ENCODE measurements around the gene CLMN.
A peak's percentile ranks its signal among the peaks of the same experiment; 100 is the strongest.
"Not testable (repeated sequence)": the region's sequence is repeated elsewhere in the genome, so short reads cannot be mapped to it uniquely, and the experiment has no call there.

CLMN gene

DNA sequence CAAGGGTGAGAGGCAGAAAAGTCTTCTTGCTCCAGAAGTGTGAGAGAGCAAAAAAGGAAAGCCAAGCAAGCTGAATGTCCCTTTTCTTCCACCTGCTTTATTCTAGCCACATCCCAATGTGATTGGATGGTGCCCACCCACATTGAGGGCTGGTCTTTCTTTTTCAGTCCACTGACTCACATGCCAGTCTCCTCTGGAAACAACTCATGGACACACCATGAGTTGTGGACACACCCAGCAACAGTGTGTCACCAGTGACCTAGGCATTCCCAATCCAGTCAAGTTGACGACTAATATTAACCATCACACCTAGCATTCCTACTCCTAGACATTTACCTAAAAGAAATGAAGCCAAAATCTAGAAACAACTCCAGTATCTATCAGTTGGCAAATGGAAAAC is 155.2 kb downstream of the CLMN start:
- no peak for DNase-seq (ENCODE audit: low read depth in 2 of 2)

DNA sequence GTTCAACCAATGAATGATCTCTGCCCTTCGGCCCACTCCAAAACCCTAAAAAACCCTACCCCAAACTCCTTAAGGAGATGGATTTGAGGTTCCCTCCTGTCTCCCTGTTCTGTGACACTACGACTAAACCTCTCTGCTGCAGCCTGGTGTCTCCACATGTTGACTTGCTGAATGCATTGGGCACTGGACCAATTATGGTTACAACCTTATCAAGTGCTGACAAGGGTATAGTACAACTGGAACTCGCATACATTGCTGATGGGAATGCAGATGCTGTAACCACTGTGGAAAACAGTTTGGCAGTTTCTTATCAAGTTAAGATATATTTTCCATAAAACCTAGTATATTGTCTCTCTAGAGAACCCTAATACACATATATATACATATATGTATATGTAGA is 156.0 kb downstream of the CLMN start:
- DNase-seq (ENCODE audit: low read depth in 2 of 2), result no peak

DNA sequence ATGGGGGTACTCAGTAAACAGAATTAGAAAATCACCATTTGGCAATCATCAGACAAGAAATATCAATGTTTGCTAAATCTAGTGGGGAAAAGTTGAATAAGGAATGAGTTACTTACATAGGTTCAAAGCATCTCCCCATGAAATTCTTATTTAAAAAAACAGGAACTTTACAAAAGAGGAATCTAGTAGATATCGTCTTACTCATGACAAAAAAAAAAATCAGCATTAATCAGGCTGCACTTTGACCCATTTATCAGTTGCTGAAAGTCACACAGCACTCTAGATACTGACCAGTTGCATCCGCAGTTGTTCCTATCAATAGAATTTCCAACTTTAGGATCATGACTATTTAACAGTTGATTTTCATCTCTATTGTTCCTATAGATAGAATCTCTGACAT is 156.6 kb downstream of the CLMN start:
- no peak for DNase-seq (ENCODE audit: low read depth in 2 of 2)

DNA sequence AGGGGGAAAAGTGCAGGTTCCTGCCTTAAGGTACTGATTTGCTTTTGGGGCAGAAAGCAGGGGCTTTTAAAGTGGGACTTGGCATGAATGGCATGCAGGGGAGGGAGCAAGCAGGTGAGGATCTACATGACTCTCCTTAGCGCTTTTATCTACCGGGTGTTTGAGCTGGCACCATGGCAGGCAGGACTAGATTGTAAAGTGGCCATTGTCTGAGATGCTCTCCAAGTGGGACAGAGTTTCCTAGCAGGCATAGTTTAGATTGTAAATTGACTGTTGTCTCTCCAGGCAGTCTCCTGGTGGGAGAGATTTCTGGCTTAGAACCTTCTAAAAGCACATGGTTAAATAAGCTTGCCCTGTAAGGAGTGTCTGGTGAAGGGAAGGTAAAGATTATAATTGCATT is 157.1 kb downstream of the CLMN start:
- DNase-seq (ENCODE audit: low read depth in 2 of 2), result no peak

DNA sequence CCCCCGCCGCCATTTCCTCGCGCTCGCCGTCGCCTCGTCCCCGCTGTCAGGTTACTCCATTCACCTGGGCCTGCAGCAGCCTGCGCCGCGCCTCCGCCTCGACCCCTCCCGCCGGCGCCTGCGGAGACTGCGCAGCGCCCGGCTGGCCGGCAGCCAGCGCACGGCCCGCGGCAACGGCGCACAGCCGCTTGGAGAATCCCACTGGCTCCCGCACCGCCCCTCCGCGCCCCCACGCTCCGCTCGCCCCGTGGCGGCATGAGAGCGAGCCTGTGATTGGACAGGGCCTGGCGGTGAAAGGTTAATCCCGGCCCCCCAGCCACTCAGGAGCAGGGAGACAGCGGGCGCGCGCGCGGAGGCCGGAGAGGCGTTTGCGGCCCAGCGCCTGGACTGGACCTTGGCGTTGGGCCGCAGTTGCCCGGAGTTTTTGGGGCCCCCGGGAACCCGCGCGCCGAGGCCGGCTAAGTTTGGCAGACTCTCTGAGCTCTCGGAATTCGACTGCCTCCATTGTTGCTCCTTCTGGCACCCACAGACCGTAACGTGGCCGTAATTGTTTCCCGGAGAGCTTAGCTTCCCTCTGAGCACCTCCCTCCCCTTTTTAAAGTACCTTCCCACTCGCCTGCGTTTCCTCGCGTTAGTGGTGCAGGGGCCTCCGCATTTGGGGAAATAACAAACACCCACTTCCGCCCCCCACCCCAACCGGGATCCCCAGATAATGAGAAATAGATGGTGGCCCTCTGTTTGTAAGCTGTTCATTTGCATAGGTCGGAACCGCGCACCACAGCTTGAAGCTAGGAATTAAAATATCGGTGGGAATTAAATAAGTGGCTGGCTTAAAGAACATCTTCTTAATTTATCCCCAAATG is 162.2 kb downstream of the CLMN start, which contains the start of gene DICER1:
DICER1 (minus strand) TSS at position 203 of the 863 bp plus-strand sequence. CDS start 24,071 bp downstream, outside the sequence.
- DNase-seq (ENCODE audit: low read depth in 2 of 2), result peak; percentile 91 to 95

DNA sequence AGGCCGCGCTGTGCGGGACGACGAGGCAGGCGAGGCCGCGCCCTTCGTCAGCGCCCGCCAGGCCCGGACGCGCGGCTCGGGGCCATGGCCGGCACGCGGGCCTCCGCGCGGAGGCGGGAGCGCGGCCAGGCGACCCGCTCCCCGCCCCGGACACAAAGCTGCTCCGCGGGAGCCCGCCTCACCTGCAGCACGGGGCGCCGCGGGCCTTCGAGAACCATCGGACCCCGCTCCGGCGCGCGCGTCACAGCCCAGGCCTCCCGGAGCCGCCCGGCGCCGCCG is 162.7 kb downstream of the CLMN start:
- DNase-seq (ENCODE audit: low read depth in 2 of 2), result no peak

DNA sequence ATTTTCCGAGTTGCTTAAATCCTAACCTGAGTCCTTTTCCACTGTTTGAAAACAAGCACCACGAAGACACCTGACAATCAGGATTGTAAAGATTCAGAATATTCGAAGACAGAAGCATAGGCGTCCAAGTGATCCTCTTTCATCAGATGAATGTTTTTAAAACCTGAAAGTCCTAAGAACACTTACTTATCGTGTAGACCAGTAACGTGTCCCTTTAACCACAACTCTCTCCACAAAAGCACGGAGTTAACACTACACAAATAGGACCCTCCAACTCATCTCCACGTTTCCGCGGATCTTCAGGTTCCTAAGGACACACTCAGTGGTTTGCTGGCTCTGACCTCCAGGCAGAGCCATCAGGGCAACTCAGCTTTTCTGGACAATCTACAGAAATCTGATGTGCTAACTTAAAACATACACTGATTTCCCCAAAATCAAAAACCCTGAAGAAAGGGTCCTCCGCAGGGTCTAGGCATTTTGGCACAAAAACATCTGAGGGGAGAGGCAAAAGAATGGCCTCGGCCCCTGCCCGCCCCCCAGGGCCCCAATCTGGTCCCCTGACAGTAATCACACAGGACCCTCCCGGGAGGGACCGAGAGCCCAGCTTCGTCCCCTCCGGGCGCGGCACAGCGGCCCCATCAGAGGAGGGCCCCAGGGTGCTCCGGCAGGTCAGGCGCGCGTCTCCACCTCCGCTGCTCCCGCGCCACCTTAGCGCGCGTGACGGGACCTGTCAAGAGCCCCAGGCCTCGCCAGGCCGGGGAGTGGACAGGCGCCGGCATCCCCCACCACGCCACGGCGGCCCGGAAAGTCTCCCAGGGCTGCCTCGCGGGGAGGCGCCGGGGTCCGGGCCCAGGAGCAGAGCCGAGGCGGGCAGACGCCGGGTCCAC is 163.3 kb downstream of the CLMN start:
- peak in 1 of 2 donors; percentile 4 for DNase-seq (ENCODE audit: low read depth in 2 of 2)

DNA sequence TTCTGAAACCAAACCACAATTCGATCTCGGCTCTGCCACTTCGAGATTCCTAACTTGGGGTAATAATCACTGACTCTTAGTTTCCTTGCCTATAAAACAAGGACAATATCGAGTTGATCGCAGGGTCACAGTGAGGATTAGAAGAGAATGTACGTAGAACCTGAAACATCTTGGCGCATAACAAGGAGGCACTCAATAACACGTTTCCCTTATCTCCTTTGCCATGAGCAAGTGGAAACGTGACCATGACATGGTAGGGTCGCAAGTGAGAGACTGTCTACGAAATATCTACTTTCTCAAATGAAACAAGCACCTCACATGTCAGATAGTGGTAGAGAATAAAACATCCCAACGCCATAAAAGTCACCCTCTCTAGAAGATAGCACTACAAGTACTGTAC is 164.7 kb downstream of the CLMN start:
- DNase-seq (ENCODE audit: low read depth in 2 of 2), result no peak

DNA sequence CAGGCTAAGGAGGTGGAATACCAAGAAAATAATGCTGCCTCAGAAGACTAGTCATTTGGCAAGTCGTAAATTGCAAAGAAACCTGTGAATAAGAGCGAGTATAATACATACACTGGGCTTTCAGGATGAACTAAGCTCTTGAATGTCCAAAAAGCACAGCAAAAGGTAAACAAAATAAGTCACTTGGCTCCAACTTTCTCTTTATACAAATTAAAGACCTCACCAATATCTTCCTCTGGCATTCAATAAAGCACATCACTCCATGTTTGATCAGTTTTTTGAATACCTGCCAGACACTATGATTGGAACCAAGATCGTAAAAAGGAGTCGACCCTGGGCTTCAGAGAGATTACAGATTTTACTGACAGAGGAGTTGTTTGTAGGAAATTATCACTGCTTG is 165.8 kb downstream of the CLMN start:
- DNase-seq (ENCODE audit: low read depth in 2 of 2), result no peak

DNA sequence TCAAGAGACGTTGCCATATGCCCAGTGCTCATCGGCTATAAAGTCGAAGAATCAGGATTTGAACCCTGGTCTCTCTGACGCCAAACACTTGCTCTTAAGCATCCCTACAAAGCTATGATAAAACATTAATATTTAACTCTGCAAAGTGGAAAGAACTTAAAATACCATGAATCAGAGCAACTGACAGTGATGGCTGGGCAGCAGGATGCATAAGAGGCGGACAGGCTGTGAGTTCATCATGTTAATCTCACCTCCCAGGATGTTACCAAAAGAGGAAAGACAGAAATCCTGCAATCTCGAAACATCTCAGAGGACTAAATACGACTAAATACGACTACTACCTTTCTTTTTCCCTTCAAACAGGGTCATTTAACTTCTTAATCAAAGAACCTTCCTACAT is 168.1 kb downstream of the CLMN start:
- no peak for DNase-seq (ENCODE audit: low read depth in 2 of 2)

DNA sequence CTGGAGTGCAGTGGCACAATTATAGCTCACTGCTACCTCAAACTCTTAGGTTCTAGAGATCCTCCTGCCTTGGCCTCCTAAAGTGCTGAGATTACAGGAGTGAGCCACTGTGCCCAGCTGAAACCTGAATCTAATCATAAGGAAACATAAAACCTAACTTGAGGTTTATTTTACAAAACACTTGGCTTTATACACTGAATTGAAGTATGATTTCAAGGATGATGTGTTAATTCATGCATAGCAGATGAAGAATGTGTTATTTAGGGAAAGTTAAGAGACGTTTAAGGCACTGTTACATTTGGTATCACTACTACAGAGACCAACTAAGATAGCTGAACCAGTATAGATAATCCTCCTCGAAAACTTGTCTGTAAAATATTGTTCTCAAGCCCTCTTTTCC is 168.8 kb downstream of the CLMN start:
- no peak for DNase-seq (ENCODE audit: low read depth in 2 of 2)

DNA sequence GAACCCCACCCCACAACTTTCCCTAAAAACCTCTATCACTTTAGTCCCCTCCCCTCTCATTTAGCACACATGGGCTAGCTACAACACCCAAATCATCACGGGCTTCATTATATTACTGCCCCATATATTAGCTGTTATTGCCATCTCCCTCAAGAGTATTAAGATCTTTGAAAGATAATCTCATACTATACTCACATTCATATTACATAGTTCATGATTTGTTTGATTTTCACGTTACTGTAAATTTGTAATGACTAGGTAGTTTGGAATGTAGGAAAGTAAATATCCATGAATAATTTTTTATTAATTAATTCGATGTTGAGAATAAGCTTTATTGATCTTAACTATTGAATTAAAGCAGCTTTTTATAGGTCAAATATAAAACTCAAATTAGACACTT is 170.3 kb downstream of the CLMN start:
- DNase-seq (ENCODE audit: low read depth in 2 of 2), result no peak

DNA sequence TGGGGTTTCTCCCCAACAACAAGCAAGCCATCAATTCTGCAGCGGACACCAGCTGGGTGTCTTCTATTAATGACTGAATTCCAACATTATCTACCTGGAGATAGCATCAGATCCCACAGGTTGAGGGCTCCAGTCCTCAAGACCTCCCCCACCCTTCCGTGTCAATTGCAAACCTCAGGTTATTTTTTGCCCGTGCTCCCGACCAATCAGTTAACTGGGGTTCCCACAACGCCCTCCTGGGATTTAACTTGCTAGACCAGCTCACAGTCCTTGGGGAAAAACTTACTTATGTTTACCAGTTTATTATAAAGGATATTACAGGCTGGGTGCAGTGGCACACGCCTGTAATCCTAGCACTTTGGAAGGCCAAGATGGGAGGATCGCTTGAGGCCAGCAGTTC is 172.1 kb downstream of the CLMN start:
- no peak for DNase-seq (ENCODE audit: low read depth in 2 of 2)

DNA sequence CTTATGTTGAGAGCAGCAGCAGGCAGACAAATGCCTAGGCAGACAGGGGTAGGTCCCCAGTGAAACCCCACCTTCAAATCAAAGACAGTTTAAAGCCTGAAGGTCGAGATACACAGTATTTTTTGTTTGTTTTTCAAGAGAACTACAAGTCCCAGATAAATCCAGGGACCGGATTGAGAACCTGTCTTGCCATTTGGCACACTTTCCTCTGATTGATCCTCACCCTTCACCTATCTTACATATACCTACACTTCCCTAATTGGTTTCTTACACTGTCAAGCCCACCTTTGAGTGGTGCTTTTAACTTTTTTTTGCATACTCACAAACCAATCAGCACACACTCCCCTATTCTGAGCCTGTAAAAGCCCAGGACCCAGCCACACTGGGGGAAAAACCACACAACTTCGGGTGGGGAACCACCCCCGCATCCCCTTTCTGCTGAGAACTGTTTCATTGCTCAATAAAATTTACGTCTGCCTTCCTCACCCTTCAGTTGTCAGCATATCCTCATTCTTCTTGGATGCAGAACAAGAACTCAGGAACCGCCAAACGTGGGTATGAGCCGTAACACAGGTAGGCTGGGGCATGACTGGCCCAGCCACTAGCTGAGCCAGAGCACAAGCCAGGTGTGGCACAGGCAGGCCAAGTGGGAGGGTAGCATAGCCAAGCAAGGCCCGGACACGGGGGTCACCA is 173.5 kb downstream of the CLMN start:
- no peak for DNase-seq (ENCODE audit: low read depth in 2 of 2)

DNA sequence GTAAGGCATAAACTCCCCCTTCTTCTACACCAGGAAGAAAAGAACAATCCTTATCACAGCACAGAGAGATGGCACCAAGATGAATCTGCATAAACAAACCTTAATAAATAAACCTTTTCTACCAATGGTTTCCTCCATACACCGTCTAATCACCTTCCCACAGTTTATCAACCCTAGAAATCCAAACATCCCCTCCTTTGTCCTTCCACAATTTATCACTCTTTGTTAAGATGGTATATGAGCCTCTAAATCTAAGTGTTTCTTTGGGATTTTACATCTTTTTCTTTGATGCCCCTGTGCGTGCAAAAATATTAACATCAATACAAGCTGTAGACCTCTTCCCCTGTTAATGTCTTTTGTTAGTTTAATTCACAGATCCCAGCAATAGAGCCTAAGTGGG is 174.9 kb downstream of the CLMN start:
- DNase-seq (ENCODE audit: low read depth in 2 of 2), result no peak

DNA sequence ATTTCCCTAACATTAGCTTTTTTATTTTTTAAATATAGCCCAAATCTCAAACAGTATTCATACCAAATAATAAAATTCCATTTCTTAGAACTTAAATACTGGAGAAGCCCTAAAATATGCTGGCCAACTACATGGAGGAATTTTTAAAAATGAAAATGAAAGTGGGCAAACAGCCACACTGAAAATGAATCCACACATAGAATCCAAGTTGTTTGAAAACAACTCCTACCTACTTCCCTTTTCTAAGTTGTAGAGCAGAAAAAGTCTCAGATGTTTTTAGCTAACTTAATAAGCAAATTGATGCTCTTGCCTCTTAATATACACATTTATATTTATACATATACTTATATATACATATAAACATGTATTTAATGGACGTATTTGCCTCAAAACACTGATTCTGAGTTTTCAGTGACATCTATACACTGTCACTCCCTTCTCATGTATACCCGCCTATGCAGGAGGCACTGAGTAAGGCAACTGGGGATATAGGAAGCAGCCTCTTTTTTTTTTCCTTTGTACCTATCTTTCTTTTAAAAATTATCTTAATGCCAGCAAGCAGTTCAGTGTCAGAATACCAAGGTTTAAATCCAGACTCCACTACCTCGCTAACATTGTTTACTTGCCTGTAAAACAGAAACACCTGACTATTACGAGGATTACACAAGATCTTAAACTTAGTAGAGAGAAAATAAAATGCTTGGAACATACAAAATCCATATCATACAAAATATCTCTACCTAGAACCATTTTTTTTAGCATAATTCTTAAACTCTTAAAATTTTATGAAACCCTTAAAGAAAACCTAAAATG is 175.7 kb downstream of the CLMN start:
- DNase-seq (ENCODE audit: low read depth in 2 of 2), result no peak

DNA sequence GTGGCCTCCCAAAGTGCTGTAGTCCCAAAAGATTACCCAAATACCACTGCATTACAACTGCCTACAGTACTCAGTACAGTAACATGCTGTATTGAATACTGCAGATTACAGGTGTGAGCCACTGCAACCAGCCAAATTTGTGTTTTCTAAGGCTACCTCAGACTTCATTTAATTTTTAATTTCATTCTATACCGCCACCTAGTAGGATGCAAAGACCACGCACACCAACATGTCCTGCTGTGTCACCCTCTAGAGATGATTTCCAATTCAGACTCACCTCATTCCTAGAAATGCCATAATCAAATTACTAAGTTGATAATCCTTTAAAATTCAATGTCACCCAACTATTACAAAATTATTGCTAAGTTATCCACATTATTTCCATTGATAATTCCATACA is 177.5 kb downstream of the CLMN start:
- no peak for DNase-seq (ENCODE audit: low read depth in 2 of 2)

DNA sequence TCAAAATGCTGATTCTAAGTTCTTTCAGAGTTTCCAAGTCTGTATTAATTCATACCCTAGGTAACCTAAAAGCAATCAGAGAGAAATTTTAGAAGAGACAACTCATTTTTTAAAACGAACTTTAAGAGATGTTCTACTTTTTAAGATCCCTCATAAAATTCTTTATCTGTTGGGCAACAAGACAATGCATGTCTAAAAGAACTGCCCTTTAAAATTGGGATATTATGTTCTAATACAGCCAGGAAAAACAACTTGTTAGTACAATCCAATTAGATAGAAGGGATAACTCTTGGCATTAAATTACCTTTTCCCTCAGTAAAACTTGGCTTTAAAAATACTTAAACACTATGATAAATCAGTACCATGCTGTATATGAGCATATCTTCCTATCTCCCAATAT is 178.0 kb downstream of the CLMN start:
- no peak for DNase-seq (ENCODE audit: low read depth in 2 of 2)

DNA sequence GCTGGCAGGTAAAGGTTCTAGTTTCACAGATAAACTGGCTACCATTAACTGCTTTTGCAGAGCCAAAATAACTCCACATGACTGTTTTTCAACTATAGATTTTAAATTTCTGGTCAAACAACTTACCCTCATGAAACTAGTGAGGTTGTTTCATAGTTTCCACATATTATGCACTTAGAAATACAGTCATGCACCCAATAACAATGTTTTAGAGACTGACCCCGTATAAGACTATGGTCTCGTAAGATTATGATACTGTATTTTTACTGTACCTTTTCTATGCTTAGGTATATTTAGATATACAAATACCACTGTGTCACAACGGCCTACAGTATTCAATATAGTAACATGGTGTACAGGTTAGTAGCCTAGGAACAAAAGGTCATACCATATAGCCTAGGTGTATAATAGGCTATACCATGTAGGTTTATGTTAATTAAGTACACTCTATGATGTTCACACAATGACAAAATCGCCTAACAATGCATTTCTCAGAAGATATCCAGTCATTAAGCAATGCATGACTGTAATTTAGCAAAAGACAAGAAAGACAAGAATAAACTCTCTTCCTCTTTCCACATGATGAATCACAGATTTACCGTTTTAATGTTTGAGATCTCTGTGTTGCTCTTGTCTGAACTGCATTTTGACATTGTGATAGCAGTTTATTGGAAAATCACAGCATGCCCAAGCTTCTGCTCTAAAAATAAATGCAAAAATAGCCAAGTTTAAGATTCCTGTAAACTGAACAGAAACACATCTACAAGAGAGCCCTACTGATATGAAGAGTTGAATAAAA is 179.4 kb downstream of the CLMN start:
- DNase-seq (ENCODE audit: low read depth in 2 of 2), result no peak

DNA sequence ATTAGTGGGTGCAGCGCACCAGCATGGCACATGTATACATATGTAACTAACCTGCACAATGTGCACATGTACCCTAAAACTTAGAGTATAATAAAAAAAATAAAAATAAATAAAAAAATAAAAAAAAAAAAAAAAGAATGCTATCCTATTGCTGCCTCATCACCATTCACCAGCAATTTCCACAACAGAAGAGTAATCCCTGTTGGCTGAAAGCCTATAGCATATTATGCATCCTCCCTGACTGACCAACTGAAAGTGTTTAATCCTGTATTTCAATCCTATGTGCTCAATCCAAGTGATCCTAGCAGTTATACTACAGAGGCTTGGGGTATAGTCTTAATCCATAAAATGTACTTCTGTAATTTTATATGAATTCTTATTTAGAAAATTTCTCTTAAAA is 180.8 kb downstream of the CLMN start:
- no peak for DNase-seq (ENCODE audit: low read depth in 2 of 2)

DNA sequence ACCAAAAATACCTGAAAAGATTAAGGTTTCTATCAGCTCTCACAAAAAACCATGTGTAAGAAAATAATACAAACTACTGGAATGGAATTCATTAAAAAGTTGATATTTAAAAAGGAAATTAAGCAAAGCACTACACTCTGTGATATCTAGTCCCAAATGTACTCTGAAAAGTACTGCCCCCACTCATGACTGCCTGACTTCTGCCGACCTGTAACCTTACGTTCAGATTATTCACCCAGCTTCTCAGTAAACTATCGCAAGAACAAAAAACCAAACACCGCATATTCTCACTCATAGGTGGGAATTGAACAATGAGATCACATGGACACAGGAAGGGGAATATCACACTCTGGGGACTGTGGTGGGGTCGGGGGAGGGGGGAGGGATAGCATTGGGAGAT is 181.3 kb downstream of the CLMN start:
- DNase-seq (ENCODE audit: low read depth in 2 of 2), result not testable (repeated sequence)

All from stimulated activated CD8-positive, alpha-beta memory T cell treated with anti-CD3 and anti-CD28 coated beads, Interleukin-2, amount 100 ng/mL, for 1 hour (primary cell).